ENCODE results near the gene CERS6.

DNA sequence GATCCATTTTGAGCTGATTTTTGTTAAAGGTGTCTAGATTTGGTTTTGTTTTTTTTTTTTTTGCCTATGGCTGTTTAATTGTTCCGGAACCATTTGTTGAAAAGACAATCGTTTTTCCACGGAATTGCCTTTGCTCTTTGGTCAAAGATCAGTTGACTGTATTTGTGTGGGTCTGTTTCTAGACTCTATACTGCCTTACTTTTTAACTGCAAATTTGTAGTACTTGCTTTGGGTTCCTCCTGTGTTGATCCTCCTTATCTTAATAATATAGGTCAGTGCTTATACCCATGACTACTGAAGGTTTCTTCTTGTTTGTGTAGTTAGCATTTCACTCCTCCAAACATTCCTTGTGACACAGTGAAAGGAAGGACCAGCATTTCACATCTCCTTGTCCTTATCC, 30.4 kb downstream of the CERS6 start:
- TF ChIP-seq POLR2A (IDR thresholded peaks at IDR 0.05), result no peak
- no peak for TF ChIP-seq CTCF (IDR thresholded peaks at IDR 0.05)
